ENCODE results near the gene UGT1A10. TPM values are rescaled to one million over a fixed set of nuclear protein-coding genes. Genes with fewer than 3 reads are reported as not detected.

UGT1A10 gene
- total RNA-seq, 2 donors from 2014 or later: 0.52 to 0.99 TPM

GRCh38 chr2:233680361-233681045 lies 44.3 kb downstream of the UGT1A10 start:
- H3K27me3 ChIP-seq: no peaks in the 10 kb centered on the region
- H3K36me3 ChIP-seq (replicated peaks in 1 of 2; ENCODE audit: insufficient read depth in 1 of 2, low read depth in 2 of 2): no peaks in the 10 kb centered on the region
- DNase-seq (no peak), ATAC-seq (no peak)
- WGBS, 2 donors: 75 to 81% methylated on average over 4 of the region's 4 CpGs
- H3K27ac ChIP-seq: no peak overlapping the region
- intact Hi-C loops (cut with DNase I): no loop called here
- no peak overlapping the region for H3K4me3 ChIP-seq
- no peaks in the 10 kb centered on the region for H3K4me1 ChIP-seq
- TF ChIP-seq CTCF (IDR thresholded peaks at IDR 0.05) (no peak), POLR2A (IDR thresholded peaks at IDR 0.05) (no peak)
- no peaks in the 10 kb centered on the region for H3K9me3 ChIP-seq

- H3K27ac ChIP-seq: no peak within 1 kb of the TSS
- H3K9me3 ChIP-seq: no peaks in the 10 kb centered on the region
- no peak within 1 kb of the TSS for H3K4me3 ChIP-seq
- WGBS, 2 donors: 54 to 60% methylated on average over 5 of the region's 5 CpGs
- no peaks in the 10 kb centered on the region for H3K4me1 ChIP-seq
- intact Hi-C loops (cut with DNase I): no loop called here
- DNase-seq: no peak
- ATAC-seq: no peak
- no peaks in the 10 kb centered on the region for H3K36me3 ChIP-seq (replicated peaks in 1 of 2; ENCODE audit: insufficient read depth in 1 of 2, low read depth in 2 of 2)
- TF ChIP-seq POLR2A (IDR thresholded peaks at IDR 0.05): no peak
- TF ChIP-seq CTCF (IDR thresholded peaks at IDR 0.05): no peak
- no peaks in the 10 kb centered on the region for H3K27me3 ChIP-seq
Measured at GRCh38 chr2:233681521-233682099, 45.4 kb downstream of the UGT1A10 start, which contains the start of gene UGT1A7. Gene UGT1A7 (plus strand): TSS chr2:233681901. CDS start chr2:233681938, 37 bp downstream.

GRCh38 chr2:233684640-233685039 lies 48.4 kb downstream of the UGT1A10 start:
- no peak for TF ChIP-seq CTCF (IDR thresholded peaks at IDR 0.05)
- TF ChIP-seq POLR2A (IDR thresholded peaks at IDR 0.05): no peak
- Histone ChIP-seq H3K9me3 (no peaks in the 10 kb centered on the region), H3K36me3 (replicated peaks in 1 of 2; ENCODE audit: insufficient read depth in 1 of 2, low read depth in 2 of 2) (no peaks in the 10 kb centered on the region), H3K4me1 (no peaks in the 10 kb centered on the region), H3K4me3 (no peak overlapping the region), H3K27me3 (no peaks in the 10 kb centered on the region), H3K27ac (no peak overlapping the region)
- no peak for ATAC-seq
- DNase-seq: no peak
- 70 to 71% methylated on average over 1 of the region's 1 CpG for WGBS, 2 donors
- intact Hi-C loops (cut with DNase I): no loop called here

- ATAC-seq (no peak), DNase-seq (no peak)
- Histone ChIP-seq H3K4me3 (no peak overlapping the region), H3K4me1 (peaks cover under 1% of the 10 kb centered on the region), H3K36me3 (replicated peaks in 1 of 2; ENCODE audit: insufficient read depth in 1 of 2, low read depth in 2 of 2) (no peaks in the 10 kb centered on the region), H3K27me3 (no peaks in the 10 kb centered on the region), H3K9me3 (no peaks in the 10 kb centered on the region), H3K27ac (no peak overlapping the region)
- intact Hi-C loops (cut with DNase I): no loop called here
- TF ChIP-seq POLR2A (IDR thresholded peaks at IDR 0.05): no peak
- no peak for TF ChIP-seq CTCF (IDR thresholded peaks at IDR 0.05)
- WGBS, 2 donors: 70 to 76% methylated on average over 5 of the region's 5 CpGs
Measured at GRCh38 chr2:233686928-233687327, 50.7 kb downstream of the UGT1A10 start.

GRCh38 chr2:233688341-233688740 lies 52.1 kb downstream of the UGT1A10 start:
- Histone ChIP-seq H3K27ac (no peak overlapping the region), H3K36me3 (replicated peaks in 1 of 2; ENCODE audit: insufficient read depth in 1 of 2, low read depth in 2 of 2) (no peaks in the 10 kb centered on the region), H3K9me3 (no peaks in the 10 kb centered on the region), H3K4me3 (no peak overlapping the region), H3K4me1 (peaks cover 15% of the 10 kb centered on the region), H3K27me3 (no peaks in the 10 kb centered on the region)
- no peak for ATAC-seq
- TF ChIP-seq CTCF (IDR thresholded peaks at IDR 0.05) (no peak), POLR2A (IDR thresholded peaks at IDR 0.05) (no peak)
- no peak for DNase-seq
- intact Hi-C loops (cut with DNase I): no loop called here
- 67 to 68% methylated on average over 5 of the region's 5 CpGs for WGBS, 2 donors
